A549 (cell line): ENCODE results near the gene ITPRIPL2. TPM values are rescaled to one million over a fixed set of nuclear protein-coding genes. Genes with fewer than 3 reads are reported as not detected.

ENCODE experiments used
- ATAC-seq, 2 experiments: fragments of 200-7000 bp in 1 of 2; fragments of >200 bp in 1 of 2; cut with Nextera tagmentation in 1 of 2; cut with Tn5 transposase in 1 of 2; 3 replicates each; pipeline versions ENCODE4 v1.8.0 to v1.9.1; 2018 to 2020; ENCODE audit warnings: mild to moderate bottlenecking in 1 of 2, moderate library complexity in 1 of 2
- CTCF ChIA-PET: fragments of 300-600 bp; sonication (Branson Sonifier 250); formaldehyde crosslinking; extraction: SDS; loops from one replicate; lab custom pipeline; 2021; ENCODE audit warnings: antibody characterized with exemption, inconsistent platforms; lab: Yijun Ruan, JAX
- POLR2A ChIA-PET: fragments of 350-600 bp; formaldehyde crosslinking; extraction: SDS; loops from one replicate; lab custom pipeline; 2021; ENCODE audit warnings: antibody characterized with exemption, inconsistent platforms; lab: Yijun Ruan, JAX
- DNase-seq, 2 experiments: peaks; one replicate each; pipeline versions ENCODE4 v3.0.0 to v3.0.0-alpha.2; 2011 to 2016; ENCODE audit warnings: low read depth in 1 of 2, low spot score in 1 of 2
- FAIRE-seq: peaks from 2 replicates; lab custom pipeline; 2011; peaks lifted over from hg19 to GRCh38; lab: Jason Lieb, UNC
- H3K27ac ChIP-seq, 2 experiments: fragments of >200 bp; sonication (Bioruptor Twin); formaldehyde crosslinking; 3 replicates each; pipeline ENCODE4 v1.5.1; 2016 to 2017
- H3K4me1 ChIP-seq: fragments of >200 bp; sonication (Bioruptor Twin); formaldehyde crosslinking; 3 replicates; pipeline ENCODE4 v1.6.1; 2016
- H3K4me2 ChIP-seq: fragments of >200 bp; sonication (Bioruptor Twin); formaldehyde crosslinking; 3 replicates; pipeline ENCODE4 v1.6.1; 2016
- H3K4me3 ChIP-seq: fragments of >200 bp; sonication (Bioruptor Twin); formaldehyde crosslinking; 3 replicates; pipeline ENCODE4 v1.5.1; 2016
- H3K9me3 ChIP-seq: fragments of >200 bp; sonication (Bioruptor Twin); formaldehyde crosslinking; 3 replicates; pipeline ENCODE4 v1.6.1; 2016
- CBX2 ChIP-seq: fragments of 200-600 bp; sonication (generic); IDR thresholded peaks from 2 replicates; pipeline ENCODE4 v1.6.1; 2016; ENCODE audit warnings: low read depth, mild to moderate bottlenecking, borderline replicate concordance
- ESRRA ChIP-seq: fragments of 150-350 bp; IDR thresholded peaks from 2 replicates; pipeline ENCODE4 v1.6.1; 2014; ENCODE audit warnings: mild to moderate bottlenecking, low read length, borderline replicate concordance
- FOSB ChIP-seq: fragments of 250-450 bp; sonication (Bioruptor Pico); IDR thresholded peaks from 2 replicates; pipeline ENCODE4 v1.5.0; 2020; ENCODE audit warnings: mild to moderate bottlenecking, moderate library complexity
- HOXB5 ChIP-seq: fragments of 250-450 bp; sonication (Bioruptor Pico); IDR thresholded peaks from 2 replicates; pipeline ENCODE4 v1.5.0; 2020; ENCODE audit warnings: mild to moderate bottlenecking, moderate library complexity
- JUN ChIP-seq, 2 experiments: fragments of >200 bp; sonication (Bioruptor Twin); formaldehyde crosslinking; IDR thresholded peaks; 2 replicates in 1 of 2; 3 replicates in 1 of 2; pipeline ENCODE4 v1.6.1; 2016 to 2017
- MAFK ChIP-seq: fragments of 450-650 bp; IDR thresholded peaks from 2 replicates; pipeline ENCODE4 v1.6.1; 2014; ENCODE audit not compliant: partially characterized antibody
- RAD21 ChIP-seq, 2 experiments: fragments of >200 bp in 1 of 2; sonication (Bioruptor Twin) in 1 of 2; formaldehyde crosslinking in 1 of 2; IDR thresholded peaks in 1 of 2; conservative IDR thresholded peaks in 1 of 2; 2 replicates in 1 of 2; 3 replicates in 1 of 2; pipeline ENCODE4 v1.6.1; 2012 to 2018; ENCODE audit warnings: inconsistent platforms in 1 of 2
- RCOR1 ChIP-seq: fragments of 150-350 bp; IDR thresholded peaks from 2 replicates; pipeline ENCODE4 v1.6.1; 2014; ENCODE audit warnings: antibody characterized with exemption, low read length, low read depth
- REST ChIP-seq: fragments of 200-600 bp; sonication (generic); IDR thresholded peaks from 2 replicates; pipeline ENCODE4 v1.6.1; 2016; ENCODE audit warnings: antibody characterized with exemption, mild to moderate bottlenecking, moderate library complexity
- RNF2 ChIP-seq: fragments of 200-600 bp; sonication (generic); IDR thresholded peaks from 2 replicates; pipeline ENCODE4 v1.6.1; 2016; ENCODE audit warnings: low read depth, mild to moderate bottlenecking, antibody characterized with exemption, moderate library complexity, borderline replicate concordance
- SMC3 ChIP-seq: fragments of >200 bp; sonication (Bioruptor Twin); formaldehyde crosslinking; IDR thresholded peaks from 3 replicates; pipeline ENCODE4 v1.6.1; 2018; ENCODE audit warnings: inconsistent platforms
- SREBF2 ChIP-seq: fragments of 450-650 bp; IDR thresholded peaks from 2 replicates; pipeline ENCODE4 v1.6.1; 2014; ENCODE audit warnings: mild to moderate bottlenecking, moderate library complexity
- TP53 ChIP-seq: fragments of 250-450 bp; sonication (Bioruptor Pico); IDR thresholded peaks from 2 replicates; pipeline ENCODE4 v1.5.0; 2021; ENCODE audit warnings: mild to moderate bottlenecking, moderate library complexity
- ZC3H11A ChIP-seq: fragments of 450-650 bp; IDR thresholded peaks from 2 replicates; pipeline ENCODE4 v1.6.1; 2014; ENCODE audit warnings: antibody characterized with exemption, mild to moderate bottlenecking
- ZSCAN20 ChIP-seq: fragments of 250-450 bp; sonication (Bioruptor Pico); IDR thresholded peaks from 2 replicates; pipeline ENCODE4 v1.8.0; 2022; ENCODE audit warnings: mild to moderate bottlenecking, moderate library complexity
- WGBS: methylation state at CpG from one replicate; pipeline ENCODE4 v1.1.6; 2017; ENCODE audit errors: missing lambda C conversion rate; 5-methylcytosine and 5-hydroxymethylcytosine counted together
- polyA plus RNA-seq, 4 experiments: library from polyadenylated mRNA; depleted of rRNA in 3 of 4; stranded (reverse); fragments of >200 nt; fragmentation: RNase III in 1 of 4; extraction: RNeasy Plus Mini Kit Qiagen cat#74134 plus additional on column Dnase treatment in 1 of 4; gene quantifications; 2 replicates in 3 of 4; 3 replicates in 1 of 4; pipeline ENCODE4 v1.2.3, GENCODE V29; 2011 to 2017
- TF ChIP-seq, protein P1 (sequence below): fragments of 250-450 bp; sonication (Bioruptor Pico); IDR thresholded peaks from 2 replicates; pipeline ENCODE4 v1.5.0; 2020; ENCODE audit warnings: low read depth, mild to moderate bottlenecking, moderate library complexity
- TF ChIP-seq, protein P2 (sequence below): fragments of >200 bp; sonication (Bioruptor Twin); formaldehyde crosslinking; IDR thresholded peaks from 3 replicates; pipeline ENCODE4 v1.5.1; 2016
- TF ChIP-seq, protein P3 (sequence below): fragments of 450-650 bp; IDR thresholded peaks from 2 replicates; pipeline ENCODE4 v1.6.1; 2014; ENCODE audit warnings: antibody characterized with exemption

Gene ITPRIPL2
- polyA plus RNA-seq, 2 of the 4 experiments (the other 2 are of a cell fraction), result 15.5 to 17.5 TPM

- TF ChIP-seq RNF2 (no peak), HOXB5 (no peak), ZC3H11A (no peak), SREBF2 (no peak)
- TF ChIP-seq, protein P1, sequence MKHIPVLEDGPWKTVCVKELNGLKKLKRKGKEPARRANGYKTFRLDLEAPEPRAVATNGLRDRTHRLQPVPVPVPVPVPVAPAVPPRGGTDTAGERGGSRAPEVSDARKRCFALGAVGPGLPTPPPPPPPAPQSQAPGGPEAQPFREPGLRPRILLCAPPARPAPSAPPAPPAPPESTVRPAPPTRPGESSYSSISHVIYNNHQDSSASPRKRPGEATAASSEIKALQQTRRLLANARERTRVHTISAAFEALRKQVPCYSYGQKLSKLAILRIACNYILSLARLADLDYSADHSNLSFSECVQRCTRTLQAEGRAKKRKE (CRISPR knock-in tag), result no peak
- peaks cover 38% of the 10 kb centered on the region for H3K4me1 ChIP-seq
- H3K4me3 ChIP-seq, result no peak overlapping the region
- peak overlapping the region; percentile 61 for H3K4me2 ChIP-seq
- H3K27ac ChIP-seq, result peak overlapping the region; percentile 31 to 64; a peak in 5 of 6 replicates
- ATAC-seq (no peak), FAIRE-seq (no peak), DNase-seq (no peak)
- 82% methylated on average over 2 of the region's 2 CpGs for WGBS
- CTCF ChIA-PET, result interaction anchor here (2.9 to 3.2 kb wide), 4 partner anchors 15 to 283 kb away, joined by 13 to 28 read pairs (median 17); no protein-coding TSS in a partner anchor
- POLR2A ChIA-PET, result no interaction called here
- no peaks in the 10 kb centered on the region; the same call in 2 of the 3 replicates for H3K9me3 ChIP-seq
These were observed 20.9 kb upstream of the ITPRIPL2 start for GRCh38 chr16:19092653-19093410.

DNA sequence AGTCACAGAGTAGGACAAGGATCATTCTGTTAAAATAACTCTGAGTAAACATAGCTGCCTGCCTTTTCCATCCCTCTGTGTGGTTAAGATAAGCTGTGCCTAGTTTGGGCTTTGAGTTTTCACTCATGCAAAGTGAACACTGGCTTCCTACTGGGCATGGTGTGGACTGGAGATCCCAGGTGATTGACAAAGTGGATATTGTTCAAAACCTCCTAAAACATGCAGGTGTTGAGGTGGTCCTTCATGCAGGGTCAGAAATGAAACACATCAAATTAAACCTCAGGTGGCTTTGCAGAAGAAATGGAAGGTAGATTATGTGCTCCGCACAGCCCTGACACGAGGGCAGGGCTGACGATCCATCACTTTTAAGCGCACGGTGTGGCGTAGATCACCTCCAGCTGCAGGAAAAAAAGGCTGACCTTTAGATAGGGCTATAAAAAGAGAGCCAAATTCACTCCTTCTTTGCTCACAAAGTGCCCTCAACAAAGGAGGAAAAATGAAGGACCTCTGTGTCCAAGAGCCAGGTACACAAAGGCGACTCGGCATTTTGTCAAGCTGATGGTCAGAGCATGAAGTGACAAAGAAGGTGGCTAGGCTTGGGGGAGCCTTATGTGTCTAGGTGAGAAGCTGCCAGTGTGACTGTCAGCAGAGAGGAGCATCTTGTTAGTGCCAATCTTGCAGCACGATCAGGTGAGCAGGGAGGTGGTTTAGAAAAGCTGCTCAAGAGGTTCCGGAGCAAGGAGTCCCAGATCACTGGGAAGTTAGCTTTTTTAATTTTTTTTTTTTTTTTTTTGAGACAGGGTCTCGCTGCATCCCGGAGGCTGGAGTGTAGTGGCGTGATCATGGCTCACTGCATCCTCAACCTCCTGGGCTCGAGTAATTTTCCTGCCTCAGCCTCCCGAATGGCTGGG lies 19.9 kb upstream of the ITPRIPL2 start:
- TF ChIP-seq MAFK, result peak; percentile 18
- no peak for TF ChIP-seq REST
- Histone ChIP-seq H3K27ac (peak overlapping the region; percentile 73 to 87; a peak in 5 of 6 replicates), H3K9me3 (peaks cover 4% of the 10 kb centered on the region; the same call in 2 of the 3 replicates), H3K4me3 (no peak overlapping the region), H3K4me1 (peaks cover 38% of the 10 kb centered on the region), H3K4me2 (peak overlapping the region; percentile 67; the same call in 2 of the 3 replicates)
- POLR2A ChIA-PET, result interaction anchor here (0.7 to 2.2 kb wide), 8 partner anchors 18 to 339 kb away, joined by 3 to 16 read pairs (median 6); partner anchors contain the start of gene ITPRIPL2
- ATAC-seq (no peak), FAIRE-seq (no peak), DNase-seq (no peak)
- CTCF ChIA-PET, result interaction anchor here (0.6 to 4.9 kb wide), 23 partner anchors 8 to 793 kb away, joined by 3 to 34 read pairs (median 5); partner anchors contain the start of gene ITPRIPL2
- WGBS, result 83% methylated on average over 15 of the region's 15 CpGs

DNA sequence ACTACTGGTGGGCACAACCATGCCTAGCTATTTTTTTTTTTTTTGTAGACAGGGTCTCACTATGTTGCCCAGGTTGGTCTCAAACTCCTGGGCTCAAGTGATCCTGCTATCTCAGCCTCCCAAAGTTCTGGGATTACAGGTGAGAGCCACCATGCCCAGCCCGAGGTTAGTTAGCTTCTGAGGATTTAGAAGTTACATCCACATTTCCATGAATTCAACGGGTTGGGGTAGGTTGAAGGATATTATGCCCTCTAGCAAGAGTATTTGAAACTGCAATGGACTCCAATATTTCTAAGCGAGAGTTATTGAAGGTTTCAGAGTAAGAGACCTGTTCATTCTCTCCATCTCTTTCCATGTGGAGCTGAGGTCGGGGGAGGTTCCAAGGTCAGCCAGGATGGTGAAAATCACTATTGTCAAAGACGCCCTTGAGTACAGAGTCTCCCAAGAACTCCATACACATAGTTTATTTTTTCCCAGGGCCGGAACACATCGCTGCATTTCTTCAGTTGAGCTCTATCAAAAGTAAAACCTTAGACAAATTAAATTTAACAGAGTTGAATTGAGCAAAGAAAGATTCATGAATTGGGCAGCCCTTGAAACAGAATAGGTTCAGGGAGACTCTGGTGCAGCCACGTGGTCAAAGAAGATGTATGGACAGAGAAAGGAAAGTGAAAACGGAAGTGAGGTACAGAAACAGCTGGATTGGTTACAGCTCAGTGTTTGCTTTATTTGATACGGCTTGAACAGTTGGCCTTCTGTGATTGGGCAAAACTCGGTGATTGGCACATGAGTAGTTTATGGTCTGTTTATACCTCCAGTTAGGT lies 19.0 kb upstream of the ITPRIPL2 start:
- Histone ChIP-seq H3K4me3 (peak overlapping the region; percentile 33), H3K4me1 (peaks cover 38% of the 10 kb centered on the region), H3K9me3 (peaks cover 4% of the 10 kb centered on the region; the same call in 2 of the 3 replicates), H3K27ac (peak overlapping the region; percentile 73 to 87), H3K4me2 (peak overlapping the region; percentile 67)
- ATAC-seq (peak; percentile 91 to 94), DNase-seq (peak in 1 of 2 experiments; percentile 91), FAIRE-seq (peak; percentile 86)
- ChIA-PET CTCF (interaction anchor here (0.6 to 4.9 kb wide), 27 partner anchors 9 to 792 kb away, joined by 3 to 34 read pairs (median 5); partner anchors contain the start of gene ITPRIPL2), POLR2A (interaction anchor here (0.6 to 2.2 kb wide), 10 partner anchors 8 to 429 kb away, joined by 3 to 16 read pairs (median 4); partner anchors contain the start of genes CCP110 and ITPRIPL2)
- WGBS, result 14% methylated on average over 11 of the region's 11 CpGs
- TF ChIP-seq ESRRA (no peak), ZSCAN20 (CRISPR knock-in tag) (no peak), CBX2 (no peak), FOSB (no peak), MAFK (no peak), TP53 (CRISPR knock-in tag) (0 out of 2 replicates have a peak, but pooled peaks have one; percentile 49), RAD21 (conservative IDR thresholded peaks at IDR 0.05 in 1 of 2, IDR thresholded peaks at IDR 0.05 in 1 of 2) (peak; percentile 35 to 40; a peak in 3 of 5 replicates), SMC3 (peak; percentile 39; the same call in 1 of the 3 replicates), RCOR1 (no peak), ZC3H11A (no peak), JUN (IDR thresholded peaks at IDR 0.05) (peak in 1 of 2 experiments; percentile 28; a peak in 2 of 5 replicates), SREBF2 (no peak)
- TF ChIP-seq, protein P2, sequence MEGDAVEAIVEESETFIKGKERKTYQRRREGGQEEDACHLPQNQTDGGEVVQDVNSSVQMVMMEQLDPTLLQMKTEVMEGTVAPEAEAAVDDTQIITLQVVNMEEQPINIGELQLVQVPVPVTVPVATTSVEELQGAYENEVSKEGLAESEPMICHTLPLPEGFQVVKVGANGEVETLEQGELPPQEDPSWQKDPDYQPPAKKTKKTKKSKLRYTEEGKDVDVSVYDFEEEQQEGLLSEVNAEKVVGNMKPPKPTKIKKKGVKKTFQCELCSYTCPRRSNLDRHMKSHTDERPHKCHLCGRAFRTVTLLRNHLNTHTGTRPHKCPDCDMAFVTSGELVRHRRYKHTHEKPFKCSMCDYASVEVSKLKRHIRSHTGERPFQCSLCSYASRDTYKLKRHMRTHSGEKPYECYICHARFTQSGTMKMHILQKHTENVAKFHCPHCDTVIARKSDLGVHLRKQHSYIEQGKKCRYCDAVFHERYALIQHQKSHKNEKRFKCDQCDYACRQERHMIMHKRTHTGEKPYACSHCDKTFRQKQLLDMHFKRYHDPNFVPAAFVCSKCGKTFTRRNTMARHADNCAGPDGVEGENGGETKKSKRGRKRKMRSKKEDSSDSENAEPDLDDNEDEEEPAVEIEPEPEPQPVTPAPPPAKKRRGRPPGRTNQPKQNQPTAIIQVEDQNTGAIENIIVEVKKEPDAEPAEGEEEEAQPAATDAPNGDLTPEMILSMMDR, result peak; percentile 50
- TF ChIP-seq, protein P3, sequence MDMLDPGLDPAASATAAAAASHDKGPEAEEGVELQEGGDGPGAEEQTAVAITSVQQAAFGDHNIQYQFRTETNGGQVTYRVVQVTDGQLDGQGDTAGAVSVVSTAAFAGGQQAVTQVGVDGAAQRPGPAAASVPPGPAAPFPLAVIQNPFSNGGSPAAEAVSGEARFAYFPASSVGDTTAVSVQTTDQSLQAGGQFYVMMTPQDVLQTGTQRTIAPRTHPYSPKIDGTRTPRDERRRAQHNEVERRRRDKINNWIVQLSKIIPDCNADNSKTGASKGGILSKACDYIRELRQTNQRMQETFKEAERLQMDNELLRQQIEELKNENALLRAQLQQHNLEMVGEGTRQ, result peak; percentile 72
